ENCODE data around the gene LFNG.

LFNG gene

GRCh38 chr7:2476298-2476697 lies 43.3 kb upstream of the LFNG start, which contains the start of gene GRIFIN:
Gene GRIFIN, minus strand, starts transcription at chr7:2476398. Its CDS starts 15 bp downstream, at chr7:2476383.
- no peaks in the 10 kb centered on the region for H3K79me2 ChIP-seq (ENCODE audit: control insufficient read depth, low read length)
- H3K27ac ChIP-seq (ENCODE audit: low read depth, low read length), result no peak within 1 kb of the TSS
- peaks cover 7% of the 10 kb centered on the region; the same call in 1 of the 2 replicates for H3K4me1 ChIP-seq (ENCODE audit: control insufficient read depth, low read length)
- H3K4me2 ChIP-seq (ENCODE audit: low read length), result no peak within 1 kb of the TSS
- H3K27me3 ChIP-seq (ENCODE audit: control insufficient read depth, low read length), result peaks cover under 1% of the 10 kb centered on the region; the same call in 1 of the 2 replicates
- H3F3A ChIP-seq (ENCODE audit: control insufficient read depth, insufficient read depth), result no peaks in the 10 kb centered on the region
- no peak within 1 kb of the TSS for H3K4me3 ChIP-seq (ENCODE audit: low read length)
- no peaks in the 10 kb centered on the region for H3K9me2 ChIP-seq (replicated peaks; ENCODE audit: control insufficient read depth, low read length)
- no peaks in the 10 kb centered on the region for H3K9me3 ChIP-seq (ENCODE audit: control insufficient read depth, insufficient read depth, low read length)
- no peak for TF ChIP-seq EZH2phosphoT487 (IDR thresholded peaks at IDR 0.05; ENCODE audit: borderline replicate concordance, low read length)
- no peak for TF ChIP-seq CTCF (IDR thresholded peaks at IDR 0.05; ENCODE audit: low read depth, low read length, poor library complexity, severe bottlenecking)
- no peaks in the 10 kb centered on the region; the same call in 1 of the 2 replicates for H4K20me1 ChIP-seq (ENCODE audit: control insufficient read depth, insufficient read depth, low read depth, low read length)
- H3K36me3 ChIP-seq (ENCODE audit: control insufficient read depth, low read length), result no peaks in the 10 kb centered on the region

GRCh38 chr7:2476776-2477446 lies 42.7 kb upstream of the LFNG start:
- no peak for TF ChIP-seq CTCF (IDR thresholded peaks at IDR 0.05; ENCODE audit: low read depth, low read length, poor library complexity, severe bottlenecking)
- TF ChIP-seq EZH2phosphoT487 (IDR thresholded peaks at IDR 0.05; ENCODE audit: borderline replicate concordance, low read length), result no peak
- Histone ChIP-seq H3K27me3 (ENCODE audit: control insufficient read depth, low read length) (no peaks in the 10 kb centered on the region), H3K79me2 (ENCODE audit: control insufficient read depth, low read length) (no peaks in the 10 kb centered on the region), H4K20me1 (ENCODE audit: control insufficient read depth, insufficient read depth, low read depth, low read length) (no peaks in the 10 kb centered on the region; the same call in 1 of the 2 replicates), H3K4me1 (ENCODE audit: control insufficient read depth, low read length) (peaks cover 3% of the 10 kb centered on the region; the same call in 1 of the 2 replicates), H3F3A (ENCODE audit: control insufficient read depth, insufficient read depth) (no peaks in the 10 kb centered on the region), H3K4me3 (ENCODE audit: low read length) (no peak overlapping the region), H3K4me2 (ENCODE audit: low read length) (no peak overlapping the region), H3K27ac (ENCODE audit: low read depth, low read length) (no peak overlapping the region), H3K9me2 (replicated peaks; ENCODE audit: control insufficient read depth, low read length) (no peaks in the 10 kb centered on the region), H3K36me3 (ENCODE audit: control insufficient read depth, low read length) (no peaks in the 10 kb centered on the region), H3K9me3 (ENCODE audit: control insufficient read depth, insufficient read depth, low read length) (no peaks in the 10 kb centered on the region)

- Histone ChIP-seq H3K79me2 (ENCODE audit: control insufficient read depth, low read length) (no peaks in the 10 kb centered on the region), H3K4me3 (ENCODE audit: low read length) (no peak overlapping the region), H3K36me3 (ENCODE audit: control insufficient read depth, low read length) (no peaks in the 10 kb centered on the region), H3K4me1 (ENCODE audit: control insufficient read depth, low read length) (peaks cover 3% of the 10 kb centered on the region; the same call in 1 of the 2 replicates), H3K9me2 (replicated peaks; ENCODE audit: control insufficient read depth, low read length) (no peaks in the 10 kb centered on the region), H4K20me1 (ENCODE audit: control insufficient read depth, insufficient read depth, low read depth, low read length) (no peaks in the 10 kb centered on the region; the same call in 1 of the 2 replicates), H3K27ac (ENCODE audit: low read depth, low read length) (no peak overlapping the region), H3K27me3 (ENCODE audit: control insufficient read depth, low read length) (no peaks in the 10 kb centered on the region), H3K4me2 (ENCODE audit: low read length) (no peak overlapping the region), H3F3A (ENCODE audit: control insufficient read depth, insufficient read depth) (no peaks in the 10 kb centered on the region), H3K9me3 (ENCODE audit: control insufficient read depth, insufficient read depth, low read length) (no peaks in the 10 kb centered on the region)
- TF ChIP-seq EZH2phosphoT487 (IDR thresholded peaks at IDR 0.05; ENCODE audit: borderline replicate concordance, low read length) (no peak), CTCF (IDR thresholded peaks at IDR 0.05; ENCODE audit: low read depth, low read length, poor library complexity, severe bottlenecking) (peak; percentile 51)
These were observed 41.9 kb upstream of the LFNG start for GRCh38 chr7:2477447-2478398.
